HepG2 (cell line): ENCODE results near the gene RAD54L. TPM values are rescaled to one million over a fixed set of nuclear protein-coding genes. Genes with fewer than 3 reads are reported as not detected.

Experiments used
- ATAC-seq: fragments of 200-7000 bp; cut with Tn5 transposase; 3 replicates; pipeline ENCODE4 v1.9.1; 2020; ENCODE audit warnings: mild to moderate bottlenecking, moderate library complexity
- BruUV-seq: library from RNA; stranded (reverse); fragments of 400-500 nt; replicated peaks from 2 replicates; lab custom pipeline; 2021; lab: Mats Ljungman, UMichigan
- CTCF ChIA-PET: fragments of 300-600 bp; formaldehyde crosslinking; extraction: SDS; loops from one replicate; lab custom pipeline; 2021; ENCODE audit warnings: low total read pairs, inconsistent platforms, low intra/inter-chr PET ratio; lab: Yijun Ruan, JAX
- POLR2A ChIA-PET: fragments of 350-600 bp; sonication (Branson Sonifier 250); formaldehyde crosslinking; loops from one replicate; lab custom pipeline; 2020; ENCODE audit warnings: antibody characterized with exemption, inconsistent platforms; lab: Yijun Ruan, JAX
- DNase-seq: peaks from one replicate; pipeline ENCODE4 v3.0.0-alpha.2; 2015; ENCODE audit warnings: low spot score
- FAIRE-seq: peaks from 3 replicates; lab custom pipeline; 2011; peaks lifted over from hg19 to GRCh38; lab: Jason Lieb, UNC
- H2AFZ ChIP-seq: one replicate; pipeline ENCODE4 v1.6.1; 2011; ENCODE audit warnings: low read length, inconsistent platforms
- H3K27ac ChIP-seq: fragments of 300-600 bp; 3 replicates; pipeline ENCODE4 v1.8.0; 2011; ENCODE audit warnings: mixed run types, mild to moderate bottlenecking, mixed read lengths, low read length, inconsistent platforms; ENCODE audit not compliant: insufficient read depth; ENCODE audit errors: extremely low read length
- H3K27me3 ChIP-seq, 2 experiments: fragments of 200-600 bp in 1 of 2; 2 replicates in 1 of 2; 3 replicates in 1 of 2; pipeline versions ENCODE4 v1.6.0 to v1.8.0; 2011; ENCODE audit warnings: low read length in 2 of 2, mild to moderate bottlenecking in 2 of 2, moderate library complexity in 2 of 2, inconsistent platforms in 1 of 2; ENCODE audit not compliant: insufficient read depth in 2 of 2, control insufficient read depth in 1 of 2
- H3K36me3 ChIP-seq, 2 experiments: fragments of 200-600 bp in 1 of 2; replicated peaks in 1 of 2; 2 replicates in 1 of 2; 3 replicates in 1 of 2; pipeline versions ENCODE4 v1.5.1 to v1.8.0; 2011; ENCODE audit warnings: low read length in 2 of 2, inconsistent platforms in 1 of 2; ENCODE audit not compliant: insufficient read depth in 2 of 2, control insufficient read depth in 1 of 2
- H3K4me1 ChIP-seq: 2 replicates; pipeline ENCODE4 v1.5.1; 2012; ENCODE audit warnings: low read length, inconsistent platforms; ENCODE audit not compliant: insufficient read depth
- H3K4me2 ChIP-seq: 2 replicates; pipeline ENCODE4 v1.6.0; 2011; ENCODE audit warnings: low read depth, low read length, inconsistent platforms
- H3K4me3 ChIP-seq, 3 experiments: fragments of 200-600 bp in 1 of 3; sonication (generic), shearing (Covaris generic) in 1 of 3; replicated peaks in 1 of 3; 2 replicates each; pipeline ENCODE4 v1.5.1; 2011 to 2016; ENCODE audit warnings: low read length in 3 of 3, inconsistent platforms in 2 of 3, low read depth in 2 of 3, mild to moderate bottlenecking in 2 of 3, control low read depth in 1 of 3, mixed read lengths in 1 of 3; ENCODE audit not compliant: insufficient read depth in 1 of 3
- H3K79me2 ChIP-seq: one replicate; pipeline ENCODE4 v1.6.1; 2011; ENCODE audit warnings: low read length, inconsistent platforms; ENCODE audit not compliant: insufficient read depth
- H3K9ac ChIP-seq: 2 replicates; pipeline ENCODE4 v1.6.0; 2011; ENCODE audit warnings: mild to moderate bottlenecking, low read depth, low read length, inconsistent platforms; ENCODE audit not compliant: insufficient read depth
- H3K9me3 ChIP-seq: 2 replicates; pipeline ENCODE4 v1.5.1; 2012; ENCODE audit warnings: mild to moderate bottlenecking, low read length
- H4K20me1 ChIP-seq: 2 replicates; pipeline ENCODE4 v1.6.0; 2011; ENCODE audit warnings: inconsistent platforms, mild to moderate bottlenecking, low read length, moderate library complexity; ENCODE audit not compliant: insufficient read depth
- ARNT ChIP-seq: fragments of 450-650 bp; IDR thresholded peaks from 2 replicates; pipeline ENCODE4 v1.6.1; 2017
- FOXO1 ChIP-seq: sonication (generic); formaldehyde crosslinking; IDR thresholded peaks from 2 replicates; pipeline ENCODE4 v1.4.0; 2020; ENCODE audit warnings: missing genetic modification reagents
- KDM3A ChIP-seq: IDR thresholded peaks from 2 replicates; pipeline ENCODE4 v1.6.1; 2018; ENCODE audit warnings: low read depth, missing compliant biosample characterization
- KDM4B ChIP-seq: sonication (generic); formaldehyde crosslinking; IDR thresholded peaks from 2 replicates; pipeline ENCODE4 v1.4.0; 2020; ENCODE audit warnings: missing genetic modification reagents
- MZF1 ChIP-seq: sonication (generic); formaldehyde crosslinking; IDR thresholded peaks from 2 replicates; pipeline ENCODE4 v1.8.1; 2023; ENCODE audit warnings: mild to moderate bottlenecking, missing genetic modification reagents, borderline replicate concordance
- NFE2L2 ChIP-seq: fragments of 150-350 bp; IDR thresholded peaks from 2 replicates; pipeline ENCODE4 v1.6.1; 2014; ENCODE audit warnings: low read length
- PRMT3 ChIP-seq: sonication (generic); formaldehyde crosslinking; IDR thresholded peaks from 2 replicates; pipeline ENCODE4 v1.8.1; 2022; ENCODE audit warnings: low read depth, mild to moderate bottlenecking, moderate library complexity, missing genetic modification reagents, borderline replicate concordance
- REL ChIP-seq: sonication (generic); formaldehyde crosslinking; conservative IDR thresholded peaks from 2 replicates; pipeline ENCODE4 v1.8.0; 2022; ENCODE audit warnings: mild to moderate bottlenecking, missing genetic modification reagents, moderate library complexity
- SUZ12 ChIP-seq: fragments of 150-350 bp; IDR thresholded peaks from 2 replicates; pipeline ENCODE4 v1.6.1; 2014; ENCODE audit warnings: low read depth, low read length
- TCF7 ChIP-seq: sonication (generic); IDR thresholded peaks from 2 replicates; pipeline ENCODE4 v1.6.1; 2016; ENCODE audit warnings: antibody characterized with exemption, low read depth
- TERF1 ChIP-seq: sonication (generic); formaldehyde crosslinking; IDR thresholded peaks from 2 replicates; pipeline ENCODE4 v1.8.0; 2022; ENCODE audit warnings: mild to moderate bottlenecking, missing genetic modification reagents, moderate library complexity
- ZFP37 ChIP-seq: sonication (generic); formaldehyde crosslinking; IDR thresholded peaks from 2 replicates; pipeline ENCODE4 v1.4.0; 2020; ENCODE audit warnings: missing genetic modification reagents, borderline replicate concordance
- ZNF772 ChIP-seq: sonication (generic); formaldehyde crosslinking; IDR thresholded peaks from 2 replicates; pipeline ENCODE4 v1.5.0; 2020; ENCODE audit warnings: mild to moderate bottlenecking, missing genetic modification reagents
- ZNF773 ChIP-seq: sonication (generic); formaldehyde crosslinking; IDR thresholded peaks from 2 replicates; pipeline ENCODE4 v1.4.0; 2020; ENCODE audit warnings: missing genetic modification reagents, borderline replicate concordance
- WGBS: methylation state at CpG from one replicate; pipeline ENCODE4 v1.1.6; 2017; ENCODE audit warnings: low lambda C conversion rate; 5-methylcytosine and 5-hydroxymethylcytosine counted together
- in situ Hi-C: cut with HindIII; loops from 2 replicates; pipeline ENCODE4 v1.10.0; 2017; ENCODE audit warnings: low pct_unique_long_range_greater_than_20kb; ENCODE audit not compliant: extremely low pct_ligation_motif_present
- intact Hi-C: fragments of 100-400 bp; cut with micrococcal nuclease; formaldehyde crosslinking; loops from one replicate; pipeline ENCODE4 v1.10.0; 2022; ENCODE audit not compliant: unreplicated experiment
- polyA plus RNA-seq, 8 experiments: library from polyadenylated mRNA; depleted of rRNA in 3 of 8; stranded (reverse) in 7 of 8; unstranded in 1 of 8; fragments of >200 nt; fragmentation: Illumina TruSeq in 4 of 8; extraction: Trizol in 4 of 8; gene quantifications; 2 replicates each; pipeline versions ENCODE4 v1.2.1 to v1.2.3, GENCODE V29; 2011 to 2016; ENCODE audit warnings: low read depth in 4 of 8, missing spikeins in 1 of 8, mixed read lengths in 1 of 8; ENCODE audit not compliant: insufficient read depth in 1 of 8
- total RNA-seq, 5 experiments: library from RNA; depleted of rRNA; stranded (reverse); fragments of >200 nt; fragmentation: Illumina TruSeq; extraction: Trizol; gene quantifications; 2 replicates each; pipeline ENCODE4 v1.2.3, GENCODE V29; 2016; ENCODE audit warnings: low read depth in 1 of 5

Gene RAD54L
- total and polyA plus RNA-seq, 2 of the 13 experiments (the other 11 are each of a cell fraction or from before 2014, with no cell fraction given) = 10.2 to 30.0 TPM

GRCh38 chr1:46206399-46206798 is 41.2 kb upstream of the RAD54L start:
- intact Hi-C loops (no loop called here), in situ Hi-C loops (no loop called here)
- no peak overlapping the region for H3K9ac ChIP-seq
- FAIRE-seq (no peak), ATAC-seq (no peak), DNase-seq (no peak)
- H3K4me1 ChIP-seq = peaks cover 8% of the 10 kb centered on the region; the same call in 1 of the 2 replicates
- H3K79me2 ChIP-seq = no peaks in the 10 kb centered on the region
- 21% methylated on average over 2 of the region's 2 CpGs for WGBS
- H3K27me3 ChIP-seq = 0 out of 5 replicates have a peak, but pooled peaks cover 0 to 6% of the 10 kb centered on the region in 2 experiments
- no peaks in the 10 kb centered on the region for H3K36me3 ChIP-seq
- H3K27ac ChIP-seq = no peak overlapping the region
- BruUV-seq = no TSS peak
- TF ChIP-seq ZNF772 (CRISPR knock-in tag) (no peak), REL (CRISPR knock-in tag) (no peak), MZF1 (CRISPR knock-in tag) (no peak), NFE2L2 (no peak), ARNT (no peak), KDM3A (CRISPR knock-in tag) (no peak)
- H3K9me3 ChIP-seq = no peaks in the 10 kb centered on the region
- H3K4me2 ChIP-seq = no peak overlapping the region
- H2AFZ ChIP-seq = no peak overlapping the region
- ChIA-PET POLR2A (no interaction called here), CTCF (no interaction called here)
- H3K4me3 ChIP-seq = no peak overlapping the region
- H4K20me1 ChIP-seq = no peaks in the 10 kb centered on the region

GRCh38 chr1:46210561-46210960 is 37.0 kb upstream of the RAD54L start:
- in situ Hi-C loops (no loop called here), intact Hi-C loops (no loop called here)
- no peak overlapping the region for H3K27ac ChIP-seq
- peaks cover 6% of the 10 kb centered on the region; the same call in 1 of the 2 replicates for H3K4me1 ChIP-seq
- ATAC-seq (no peak), DNase-seq (no peak), FAIRE-seq (no peak)
- no peak overlapping the region for H3K9ac ChIP-seq
- 38% methylated on average over 3 of the region's 3 CpGs for WGBS
- no peak for TF ChIP-seq TERF1 (CRISPR knock-in tag)
- no peak for TF ChIP-seq ZNF773 (CRISPR knock-in tag)
- TF ChIP-seq FOXO1 (CRISPR knock-in tag) = no peak
- TF ChIP-seq SUZ12 = no peak
- TF ChIP-seq TCF7 = no peak
- TF ChIP-seq KDM4B = no peak
- TF ChIP-seq ZFP37 = no peak
- no peak for TF ChIP-seq PRMT3 (CRISPR knock-in tag)
- no peaks in the 10 kb centered on the region for H3K36me3 ChIP-seq
- ChIA-PET POLR2A (no interaction called here), CTCF (no interaction called here)
- no peaks in the 10 kb centered on the region for H3K79me2 ChIP-seq
- H3K4me3 ChIP-seq = no peak overlapping the region
- H3K9me3 ChIP-seq = no peaks in the 10 kb centered on the region
- no TSS peak for BruUV-seq
- no peak overlapping the region for H3K4me2 ChIP-seq
- H4K20me1 ChIP-seq = no peaks in the 10 kb centered on the region
- H2AFZ ChIP-seq = no peak overlapping the region
- no peaks in the 10 kb centered on the region for H3K27me3 ChIP-seq
